ENCODE data around the gene ZNF777. TPM values are rescaled to one million over a fixed set of nuclear protein-coding genes. Genes with fewer than 3 reads are reported as not detected.

Gene ZNF777
- total RNA-seq, 1 experiment from 2014 or later = 5.7 TPM

- Histone ChIP-seq H3K4me2 (ENCODE audit: low read depth, low read length, poor library complexity, severe bottlenecking) (no peak overlapping the region), H3K4me1 (ENCODE audit: low read length) (no peaks in the 10 kb centered on the region), H3K9ac (ENCODE audit: low read length) (no peak overlapping the region), H3K79me2 (ENCODE audit: low read length) (no peaks in the 10 kb centered on the region), H2AFZ (ENCODE audit: low read length) (no peak overlapping the region), H3K9me2 (replicated peaks; ENCODE audit: insufficient read depth, low read length) (no peaks in the 10 kb centered on the region), H3K27ac (ENCODE audit: low read length) (no peak overlapping the region), H4K20me1 (ENCODE audit: insufficient read depth, low read depth, low read length) (no peaks in the 10 kb centered on the region), H3K36me3 (ENCODE audit: insufficient read depth, low read length) (peaks cover 26% of the 10 kb centered on the region; the same call in 1 of the 2 replicates), H3K27me3 (ENCODE audit: low read length) (no peaks in the 10 kb centered on the region), H3K4me3 (ENCODE audit: low read length) (no peak overlapping the region), H3K9me3 (ENCODE audit: low read length) (no peaks in the 10 kb centered on the region)
- DNase-seq = no peak
Measured at GRCh38 chr7:149473251-149473650, 12.4 kb upstream of the ZNF777 start.

GRCh38 chr7:149471289-149471953 lies 10.6 kb upstream of the ZNF777 start:
- Histone ChIP-seq H3K4me3 (ENCODE audit: low read length) (no peak overlapping the region), H3K4me1 (ENCODE audit: low read length) (no peaks in the 10 kb centered on the region), H3K79me2 (ENCODE audit: low read length) (no peaks in the 10 kb centered on the region), H3K9ac (ENCODE audit: low read length) (no peak overlapping the region), H3K36me3 (ENCODE audit: insufficient read depth, low read length) (peaks cover 22% of the 10 kb centered on the region; the same call in 1 of the 2 replicates), H3K9me3 (ENCODE audit: low read length) (no peaks in the 10 kb centered on the region), H3K27ac (ENCODE audit: low read length) (no peak overlapping the region), H3K27me3 (ENCODE audit: low read length) (no peaks in the 10 kb centered on the region), H3K4me2 (ENCODE audit: low read depth, low read length, poor library complexity, severe bottlenecking) (no peak overlapping the region), H3K9me2 (replicated peaks; ENCODE audit: insufficient read depth, low read length) (no peaks in the 10 kb centered on the region), H4K20me1 (ENCODE audit: insufficient read depth, low read depth, low read length) (no peaks in the 10 kb centered on the region), H2AFZ (ENCODE audit: low read length) (no peak overlapping the region)
- no peak for DNase-seq

GRCh38 chr7:149469806-149470205 lies 8.9 kb upstream of the ZNF777 start:
- H3K9ac ChIP-seq (ENCODE audit: low read length) = no peak overlapping the region
- H3K4me2 ChIP-seq (ENCODE audit: low read depth, low read length, poor library complexity, severe bottlenecking) = no peak overlapping the region
- no peaks in the 10 kb centered on the region for H3K9me3 ChIP-seq (ENCODE audit: low read length)
- no peaks in the 10 kb centered on the region for H4K20me1 ChIP-seq (ENCODE audit: insufficient read depth, low read depth, low read length)
- no peaks in the 10 kb centered on the region for H3K27me3 ChIP-seq (ENCODE audit: low read length)
- peaks cover 14% of the 10 kb centered on the region; the same call in 1 of the 2 replicates for H3K36me3 ChIP-seq (ENCODE audit: insufficient read depth, low read length)
- H3K4me1 ChIP-seq (ENCODE audit: low read length) = no peaks in the 10 kb centered on the region
- H3K9me2 ChIP-seq (replicated peaks; ENCODE audit: insufficient read depth, low read length) = no peaks in the 10 kb centered on the region
- no peak overlapping the region for H3K4me3 ChIP-seq (ENCODE audit: low read length)
- H3K79me2 ChIP-seq (ENCODE audit: low read length) = no peaks in the 10 kb centered on the region
- H3K27ac ChIP-seq (ENCODE audit: low read length) = no peak overlapping the region
- no peak overlapping the region for H2AFZ ChIP-seq (ENCODE audit: low read length)
- no peak for DNase-seq

- H3K4me2 ChIP-seq (ENCODE audit: low read depth, low read length, poor library complexity, severe bottlenecking) = no peak overlapping the region
- H3K4me1 ChIP-seq (ENCODE audit: low read length) = no peaks in the 10 kb centered on the region
- no peak for DNase-seq
- no peak overlapping the region for H3K4me3 ChIP-seq (ENCODE audit: low read length)
- no peak overlapping the region for H3K9ac ChIP-seq (ENCODE audit: low read length)
- no peaks in the 10 kb centered on the region for H3K9me2 ChIP-seq (replicated peaks; ENCODE audit: insufficient read depth, low read length)
- H3K9me3 ChIP-seq (ENCODE audit: low read length) = no peaks in the 10 kb centered on the region
- H3K27ac ChIP-seq (ENCODE audit: low read length) = no peak overlapping the region
- no peaks in the 10 kb centered on the region for H4K20me1 ChIP-seq (ENCODE audit: insufficient read depth, low read depth, low read length)
- H3K27me3 ChIP-seq (ENCODE audit: low read length) = no peaks in the 10 kb centered on the region
- no peaks in the 10 kb centered on the region for H3K79me2 ChIP-seq (ENCODE audit: low read length)
- H3K36me3 ChIP-seq (ENCODE audit: insufficient read depth, low read length) = peaks cover 5% of the 10 kb centered on the region; the same call in 1 of the 2 replicates
- no peak overlapping the region for H2AFZ ChIP-seq (ENCODE audit: low read length)
Measured at GRCh38 chr7:149468208-149468607, 7.3 kb upstream of the ZNF777 start.

- Histone ChIP-seq H4K20me1 (ENCODE audit: insufficient read depth, low read depth, low read length) (no peaks in the 10 kb centered on the region), H3K9me2 (replicated peaks; ENCODE audit: insufficient read depth, low read length) (no peaks in the 10 kb centered on the region), H3K4me2 (ENCODE audit: low read depth, low read length, poor library complexity, severe bottlenecking) (no peak overlapping the region), H3K27ac (ENCODE audit: low read length) (no peak overlapping the region), H3K4me3 (ENCODE audit: low read length) (no peak overlapping the region), H2AFZ (ENCODE audit: low read length) (no peak overlapping the region), H3K9me3 (ENCODE audit: low read length) (no peaks in the 10 kb centered on the region), H3K36me3 (ENCODE audit: insufficient read depth, low read length) (no peaks in the 10 kb centered on the region), H3K4me1 (ENCODE audit: low read length) (no peaks in the 10 kb centered on the region), H3K27me3 (ENCODE audit: low read length) (no peaks in the 10 kb centered on the region), H3K79me2 (ENCODE audit: low read length) (no peaks in the 10 kb centered on the region), H3K9ac (ENCODE audit: low read length) (no peak overlapping the region)
- DNase-seq = no peak
Measured at GRCh38 chr7:149467321-149467859, 6.5 kb upstream of the ZNF777 start.

- Histone ChIP-seq H4K20me1 (ENCODE audit: insufficient read depth, low read depth, low read length) (no peaks in the 10 kb centered on the region), H3K9ac (ENCODE audit: low read length) (no peak overlapping the region), H3K4me2 (ENCODE audit: low read depth, low read length, poor library complexity, severe bottlenecking) (no peak overlapping the region), H2AFZ (ENCODE audit: low read length) (no peak overlapping the region), H3K9me3 (ENCODE audit: low read length) (no peaks in the 10 kb centered on the region), H3K79me2 (ENCODE audit: low read length) (no peaks in the 10 kb centered on the region), H3K4me1 (ENCODE audit: low read length) (no peaks in the 10 kb centered on the region), H3K4me3 (ENCODE audit: low read length) (no peak overlapping the region), H3K27ac (ENCODE audit: low read length) (no peak overlapping the region), H3K27me3 (ENCODE audit: low read length) (no peaks in the 10 kb centered on the region), H3K9me2 (replicated peaks; ENCODE audit: insufficient read depth, low read length) (no peaks in the 10 kb centered on the region), H3K36me3 (ENCODE audit: insufficient read depth, low read length) (no peaks in the 10 kb centered on the region)
- no peak for DNase-seq
Measured at GRCh38 chr7:149466364-149466763, 5.5 kb upstream of the ZNF777 start.

- DNase-seq = no peak
- Histone ChIP-seq H3K36me3 (ENCODE audit: insufficient read depth, low read length) (no peaks in the 10 kb centered on the region), H3K9me2 (replicated peaks; ENCODE audit: insufficient read depth, low read length) (no peaks in the 10 kb centered on the region), H3K4me2 (ENCODE audit: low read depth, low read length, poor library complexity, severe bottlenecking) (no peak overlapping the region), H3K27ac (ENCODE audit: low read length) (no peak overlapping the region), H3K4me3 (ENCODE audit: low read length) (no peak overlapping the region), H3K4me1 (ENCODE audit: low read length) (peaks cover 15% of the 10 kb centered on the region), H4K20me1 (ENCODE audit: insufficient read depth, low read depth, low read length) (peaks cover 5% of the 10 kb centered on the region; the same call in 1 of the 2 replicates), H3K79me2 (ENCODE audit: low read length) (peaks cover 20% of the 10 kb centered on the region), H3K9ac (ENCODE audit: low read length) (no peak overlapping the region), H3K9me3 (ENCODE audit: low read length) (no peaks in the 10 kb centered on the region), H3K27me3 (ENCODE audit: low read length) (no peaks in the 10 kb centered on the region), H2AFZ (ENCODE audit: low read length) (no peak overlapping the region)
Measured at GRCh38 chr7:149463500-149464161, 2.8 kb upstream of the ZNF777 start.

GRCh38 chr7:149462101-149462520 lies 1.2 kb upstream of the ZNF777 start:
- Histone ChIP-seq H4K20me1 (ENCODE audit: insufficient read depth, low read depth, low read length) (peaks cover 8% of the 10 kb centered on the region; the same call in 1 of the 2 replicates), H2AFZ (ENCODE audit: low read length) (no peak overlapping the region), H3K4me3 (ENCODE audit: low read length) (no peak overlapping the region), H3K9me3 (ENCODE audit: low read length) (no peaks in the 10 kb centered on the region), H3K9ac (ENCODE audit: low read length) (no peak overlapping the region), H3K9me2 (replicated peaks; ENCODE audit: insufficient read depth, low read length) (no peaks in the 10 kb centered on the region), H3K4me2 (ENCODE audit: low read depth, low read length, poor library complexity, severe bottlenecking) (no peak overlapping the region), H3K4me1 (ENCODE audit: low read length) (peaks cover 24% of the 10 kb centered on the region), H3K79me2 (ENCODE audit: low read length) (peaks cover 35% of the 10 kb centered on the region), H3K27me3 (ENCODE audit: low read length) (no peaks in the 10 kb centered on the region), H3K27ac (ENCODE audit: low read length) (no peak overlapping the region), H3K36me3 (ENCODE audit: insufficient read depth, low read length) (no peaks in the 10 kb centered on the region)
- DNase-seq = no peak

Data from Karpas-422 (cell line).